ENCODE results near the gene EIF1B.

Gene EIF1B

GRCh38 chr3:40313975-40314860, 4.7 kb downstream of the EIF1B start:
- Histone ChIP-seq H3K27me3 (ENCODE audit: low read depth) (no peaks in the 10 kb centered on the region), H3K4me3 (no peak overlapping the region), H3K9me3 (no peaks in the 10 kb centered on the region), H3K36me3 (replicated peaks) (peaks cover 24% of the 10 kb centered on the region), H3K4me1 (peaks cover 15% of the 10 kb centered on the region)
- in situ Hi-C loops (cut with MboI; ENCODE audit: low sequenced_read_pairs) = loop anchor here (25.0 kb wide), 2 partner anchors 777 to 877 kb away; no protein-coding TSS in a partner anchor
- peak in 1 of 2 experiments; percentile 21 for DNase-seq (ENCODE audit: low spot score in 2 of 2)

DNA sequence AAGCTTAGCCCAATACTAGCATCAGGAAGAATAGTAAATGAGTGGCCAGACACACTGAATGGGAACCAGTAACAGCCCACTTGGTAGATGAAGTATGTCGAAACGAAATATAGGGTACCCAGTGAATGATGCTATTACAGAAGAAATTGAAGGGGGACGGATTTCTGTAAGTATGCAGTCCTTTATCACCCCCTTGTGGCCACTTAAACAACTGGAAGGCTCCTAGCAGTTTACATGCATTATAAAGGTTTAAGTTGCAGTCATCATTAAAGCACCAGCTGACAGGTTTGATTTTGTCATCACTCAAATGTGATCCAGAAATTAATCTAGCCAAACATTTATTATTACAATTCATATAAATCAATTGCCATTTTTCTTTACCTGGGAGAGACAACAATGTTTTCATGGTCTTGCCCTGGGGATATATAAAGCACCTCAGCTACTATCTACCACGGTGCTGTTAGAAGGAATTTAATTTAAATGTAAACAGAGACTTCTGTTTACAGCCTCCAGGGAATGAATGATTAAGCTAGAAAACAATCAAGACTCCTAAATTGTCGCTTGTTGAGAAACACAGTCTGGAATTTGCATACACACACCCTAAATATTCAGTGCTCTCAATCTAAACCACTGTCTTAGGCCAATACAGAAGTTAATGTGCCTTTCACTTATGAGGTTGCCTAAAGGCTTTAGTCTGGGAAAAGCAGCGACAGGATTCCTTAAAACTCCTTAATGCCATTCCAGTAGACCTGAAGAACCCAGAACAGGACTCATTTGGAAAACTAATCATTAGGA, 7.8 kb downstream of the EIF1B start:
- no peaks in the 10 kb centered on the region for H3K9me3 ChIP-seq
- H3K36me3 ChIP-seq (replicated peaks) = peaks cover 11% of the 10 kb centered on the region
- in situ Hi-C loops (cut with MboI; ENCODE audit: low sequenced_read_pairs) = loop anchor here (5.0 to 25.0 kb wide), 3 partner anchors 130 to 880 kb away; no protein-coding TSS in a partner anchor
- peaks cover 9% of the 10 kb centered on the region for H3K4me1 ChIP-seq
- H3K27me3 ChIP-seq (ENCODE audit: low read depth) = no peaks in the 10 kb centered on the region
- DNase-seq (ENCODE audit: low spot score in 2 of 2) = peak; percentile 67 to 68
- H3K4me3 ChIP-seq = no peak overlapping the region

- Histone ChIP-seq H3K4me3 (no peak overlapping the region), H3K27me3 (ENCODE audit: low read depth) (no peaks in the 10 kb centered on the region), H3K36me3 (replicated peaks) (no peaks in the 10 kb centered on the region), H3K9me3 (no peaks in the 10 kb centered on the region), H3K4me1 (no peaks in the 10 kb centered on the region)
- DNase-seq (ENCODE audit: low spot score in 2 of 2) = no peak
- in situ Hi-C loops (cut with MboI; ENCODE audit: low sequenced_read_pairs) = loop anchor here (10.0 to 25.0 kb wide), 3 partner anchors 785 to 1563 kb away; no protein-coding TSS in a partner anchor
These were observed 12.3 kb downstream of the EIF1B start for GRCh38 chr3:40321818-40322217.

DNA sequence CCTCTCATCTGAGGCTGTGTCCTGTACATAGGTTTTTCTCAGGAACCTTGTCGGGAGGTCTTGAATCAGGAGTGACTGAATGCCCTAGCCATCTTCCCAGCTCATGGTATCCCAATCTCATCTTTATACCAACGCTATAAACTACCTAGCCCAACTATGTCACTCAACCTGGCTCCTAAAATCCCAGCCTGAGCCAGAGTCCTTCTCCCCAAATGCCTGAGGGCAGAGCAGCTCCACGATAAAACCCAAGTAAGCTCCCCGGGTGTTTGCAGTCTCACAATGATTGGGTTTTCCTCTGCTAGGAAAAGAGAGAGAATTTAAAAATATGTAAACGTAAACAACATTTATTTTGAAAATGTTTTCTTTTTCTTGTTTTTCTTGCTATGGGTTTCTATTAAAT, 14.4 kb downstream of the EIF1B start:
- H3K27me3 ChIP-seq (ENCODE audit: low read depth) = no peaks in the 10 kb centered on the region
- in situ Hi-C loops (cut with MboI; ENCODE audit: low sequenced_read_pairs) = loop anchor here (10.0 to 25.0 kb wide), 3 partner anchors 787 to 1561 kb away; no protein-coding TSS in a partner anchor
- H3K4me3 ChIP-seq = no peak overlapping the region
- no peaks in the 10 kb centered on the region for H3K36me3 ChIP-seq (replicated peaks)
- H3K4me1 ChIP-seq = peaks cover 3% of the 10 kb centered on the region; the same call in 1 of the 2 replicates
- no peak for DNase-seq (ENCODE audit: low spot score in 2 of 2)
- no peaks in the 10 kb centered on the region for H3K9me3 ChIP-seq

DNA sequence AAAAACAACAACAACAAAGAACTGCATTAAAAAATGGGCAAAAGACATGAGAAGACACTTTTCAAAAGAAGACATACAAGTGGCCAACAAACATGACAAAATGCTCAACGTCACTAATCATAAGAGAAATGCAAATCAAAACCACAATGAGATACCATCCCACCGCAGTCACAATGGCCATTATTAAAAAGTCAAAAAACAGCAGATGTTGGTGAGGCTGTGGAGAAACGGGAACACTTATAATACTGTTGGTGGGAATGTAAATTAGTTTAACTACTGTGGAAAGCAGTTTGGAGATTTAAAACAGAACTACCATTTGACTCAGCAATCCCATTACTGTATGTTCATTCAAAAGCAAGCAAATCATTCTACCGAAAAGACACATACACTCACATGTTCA, 15.1 kb downstream of the EIF1B start:
- in situ Hi-C loops (cut with MboI; ENCODE audit: low sequenced_read_pairs) = loop anchor here (10.0 to 25.0 kb wide), 4 partner anchors 263 to 1560 kb away; no protein-coding TSS in a partner anchor
- peaks cover 3% of the 10 kb centered on the region; the same call in 1 of the 2 replicates for H3K4me1 ChIP-seq
- no peaks in the 10 kb centered on the region for H3K27me3 ChIP-seq (ENCODE audit: low read depth)

DNA sequence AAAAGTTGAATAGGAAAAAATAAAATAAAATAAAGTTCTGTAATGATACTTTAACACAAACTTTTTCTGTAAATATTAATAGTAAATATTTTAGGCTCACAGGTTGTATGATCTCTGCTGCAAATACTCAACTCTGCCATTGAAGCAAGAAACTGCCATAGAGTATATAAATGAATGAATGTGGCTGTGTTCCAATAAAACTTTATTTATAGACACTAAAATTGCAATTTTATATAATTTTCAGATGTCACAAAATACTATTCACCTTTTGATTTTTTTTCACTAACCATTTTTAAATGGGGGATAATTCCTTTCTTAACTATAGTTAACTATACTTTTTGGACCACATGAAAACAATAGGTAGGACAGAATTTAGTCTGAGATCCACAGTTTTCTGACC, 16.0 kb downstream of the EIF1B start:
- no peak for DNase-seq (ENCODE audit: low spot score in 2 of 2)
- in situ Hi-C loops (cut with MboI; ENCODE audit: low sequenced_read_pairs) = loop anchor here (10.0 to 25.0 kb wide), 2 partner anchors 262 to 1559 kb away; no protein-coding TSS in a partner anchor
- Histone ChIP-seq H3K9me3 (no peaks in the 10 kb centered on the region), H3K4me3 (no peak overlapping the region), H3K36me3 (replicated peaks) (no peaks in the 10 kb centered on the region), H3K4me1 (peaks cover 9% of the 10 kb centered on the region), H3K27me3 (ENCODE audit: low read depth) (no peaks in the 10 kb centered on the region)

More for the DNA sequence above, 15.1 kb downstream of the EIF1B start:
- Histone ChIP-seq H3K9me3 (no peaks in the 10 kb centered on the region), H3K4me3 (no peak overlapping the region), H3K36me3 (replicated peaks) (no peaks in the 10 kb centered on the region)
- no peak for DNase-seq (ENCODE audit: low spot score in 2 of 2)

- in situ Hi-C loops (cut with MboI; ENCODE audit: low sequenced_read_pairs) = loop anchor here (10.0 to 25.0 kb wide), 2 partner anchors 259 to 1556 kb away; no protein-coding TSS in a partner anchor
- peaks cover 10% of the 10 kb centered on the region for H3K4me1 ChIP-seq
- H3K36me3 ChIP-seq (replicated peaks) = no peaks in the 10 kb centered on the region
- DNase-seq (ENCODE audit: low spot score in 2 of 2) = peak in 1 of 2 experiments; percentile 30
- H3K27me3 ChIP-seq (ENCODE audit: low read depth) = no peaks in the 10 kb centered on the region
- H3K9me3 ChIP-seq = no peaks in the 10 kb centered on the region
- no peak overlapping the region for H3K4me3 ChIP-seq
These were observed 18.9 kb downstream of the EIF1B start for GRCh38 chr3:40328374-40328773.

DNA sequence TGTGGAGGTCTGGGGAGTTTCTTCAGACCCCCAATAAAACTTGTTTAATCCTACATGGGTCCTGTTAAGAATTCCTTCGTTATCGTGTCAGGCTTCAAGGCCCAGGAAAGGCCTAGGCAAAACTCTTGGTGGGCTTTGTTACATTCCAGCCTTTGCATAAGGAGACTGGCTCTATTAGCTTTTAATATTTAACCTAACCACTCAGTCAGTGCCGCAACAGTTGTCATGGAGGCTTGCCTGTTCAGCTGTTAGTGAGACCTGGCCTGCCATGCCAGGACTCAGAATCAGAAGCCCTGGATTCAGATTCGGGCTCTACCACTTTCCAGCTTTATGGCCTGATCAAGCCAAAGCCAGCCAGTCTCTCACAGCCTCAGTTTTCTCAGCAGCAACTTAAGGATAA, 19.6 kb downstream of the EIF1B start:
- no peaks in the 10 kb centered on the region for H3K36me3 ChIP-seq (replicated peaks)
- in situ Hi-C loops (cut with MboI; ENCODE audit: low sequenced_read_pairs) = loop anchor here (10.0 to 25.0 kb wide), 2 partner anchors 258 to 1556 kb away; no protein-coding TSS in a partner anchor
- no peaks in the 10 kb centered on the region for H3K9me3 ChIP-seq
- H3K4me3 ChIP-seq = no peak overlapping the region
- peaks cover 10% of the 10 kb centered on the region for H3K4me1 ChIP-seq
- no peaks in the 10 kb centered on the region for H3K27me3 ChIP-seq (ENCODE audit: low read depth)
- no peak for DNase-seq (ENCODE audit: low spot score in 2 of 2)

DNA sequence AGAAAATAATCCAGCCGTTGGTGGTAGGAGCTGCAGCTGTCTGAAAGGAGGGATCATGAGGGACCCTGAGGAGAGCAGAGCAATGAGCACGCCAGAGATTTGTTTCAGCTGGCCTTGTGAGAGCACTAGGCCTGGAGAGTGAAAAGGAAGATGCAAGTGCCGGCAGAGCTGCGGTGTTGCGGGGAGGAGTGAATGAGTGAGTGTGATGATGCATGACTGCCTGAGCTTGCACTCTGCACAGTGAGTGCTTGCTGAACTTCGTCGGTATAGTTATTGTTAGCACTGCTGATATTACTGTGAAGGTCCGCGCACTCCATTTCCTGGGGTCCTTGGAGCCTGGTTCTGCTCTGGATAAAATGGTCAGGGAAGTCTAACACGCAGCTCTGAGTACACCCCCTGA, 23.2 kb downstream of the EIF1B start:
- no peak overlapping the region for H3K4me3 ChIP-seq
- DNase-seq (ENCODE audit: low spot score in 2 of 2) = no peak
- no peaks in the 10 kb centered on the region for H3K27me3 ChIP-seq (ENCODE audit: low read depth)
- no peaks in the 10 kb centered on the region for H3K9me3 ChIP-seq
- no peaks in the 10 kb centered on the region for H3K36me3 ChIP-seq (replicated peaks)
- peaks cover 10% of the 10 kb centered on the region for H3K4me1 ChIP-seq
- in situ Hi-C loops (cut with MboI; ENCODE audit: low sequenced_read_pairs) = loop anchor here (25.0 kb wide), 1 partner anchor 255 kb away; no protein-coding TSS in a partner anchor

DNA sequence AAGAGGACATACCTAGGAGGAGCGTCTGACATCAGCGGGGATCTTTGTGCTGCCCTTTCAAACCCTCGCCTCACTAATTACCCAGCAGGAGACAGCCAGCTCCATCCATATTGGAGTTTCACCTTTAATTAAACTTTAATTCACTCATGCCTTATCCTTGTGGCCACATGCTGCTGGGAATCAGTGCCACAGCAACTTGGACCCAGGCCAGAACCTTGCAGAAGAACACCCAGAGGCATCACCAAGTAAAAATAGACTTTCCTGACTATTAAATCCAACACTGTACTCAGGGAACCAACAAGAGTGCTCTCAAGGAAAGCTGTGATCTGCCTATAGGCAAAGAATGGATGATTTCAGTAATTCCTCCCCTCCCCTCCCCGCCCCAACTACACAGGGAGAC, 23.9 kb downstream of the EIF1B start:
- in situ Hi-C loops (cut with MboI; ENCODE audit: low sequenced_read_pairs) = loop anchor here (25.0 kb wide), 1 partner anchor 254 kb away; no protein-coding TSS in a partner anchor
- Histone ChIP-seq H3K36me3 (replicated peaks) (no peaks in the 10 kb centered on the region), H3K4me3 (no peak overlapping the region), H3K27me3 (ENCODE audit: low read depth) (no peaks in the 10 kb centered on the region), H3K4me1 (peaks cover 7% of the 10 kb centered on the region), H3K9me3 (no peaks in the 10 kb centered on the region)
- DNase-seq (ENCODE audit: low spot score in 2 of 2) = no peak

DNA sequence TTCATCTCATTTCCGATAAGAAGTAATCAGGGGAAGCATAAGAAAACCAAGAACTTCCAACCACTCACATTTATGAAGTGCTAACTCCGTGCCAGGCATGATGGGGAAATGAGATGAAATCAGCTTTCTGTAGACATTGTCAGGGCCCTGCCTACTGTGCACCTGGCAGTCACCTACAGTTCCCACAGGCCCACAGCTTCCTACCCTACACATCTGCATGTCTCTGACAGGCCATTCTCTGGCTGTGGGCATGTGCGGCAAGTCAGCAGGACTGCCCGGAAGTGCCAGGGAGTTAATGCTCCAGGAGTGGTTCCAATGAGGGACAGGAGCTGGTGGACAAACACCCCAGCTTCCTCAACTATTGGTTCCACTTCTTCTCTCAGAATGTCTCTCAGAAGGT, 24.3 kb downstream of the EIF1B start:
- H3K36me3 ChIP-seq (replicated peaks) = no peaks in the 10 kb centered on the region
- H3K9me3 ChIP-seq = no peaks in the 10 kb centered on the region
- in situ Hi-C loops (cut with MboI; ENCODE audit: low sequenced_read_pairs) = loop anchor here (25.0 kb wide), 1 partner anchor 253 kb away; no protein-coding TSS in a partner anchor
- no peaks in the 10 kb centered on the region for H3K27me3 ChIP-seq (ENCODE audit: low read depth)
- no peak overlapping the region for H3K4me3 ChIP-seq
- peaks cover 7% of the 10 kb centered on the region for H3K4me1 ChIP-seq
- DNase-seq (ENCODE audit: low spot score in 2 of 2) = no peak

- Histone ChIP-seq H3K36me3 (replicated peaks) (no peaks in the 10 kb centered on the region), H3K27me3 (ENCODE audit: low read depth) (no peaks in the 10 kb centered on the region), H3K4me1 (no peaks in the 10 kb centered on the region; the same call in 1 of the 2 replicates), H3K4me3 (no peak overlapping the region), H3K9me3 (no peaks in the 10 kb centered on the region)
- in situ Hi-C loops (cut with MboI; ENCODE audit: low sequenced_read_pairs) = loop anchor here (25.0 kb wide), 1 partner anchor 251 kb away; no protein-coding TSS in a partner anchor
- no peak for DNase-seq (ENCODE audit: low spot score in 2 of 2)
These were observed 26.6 kb downstream of the EIF1B start for GRCh38 chr3:40336101-40336500.

DNA sequence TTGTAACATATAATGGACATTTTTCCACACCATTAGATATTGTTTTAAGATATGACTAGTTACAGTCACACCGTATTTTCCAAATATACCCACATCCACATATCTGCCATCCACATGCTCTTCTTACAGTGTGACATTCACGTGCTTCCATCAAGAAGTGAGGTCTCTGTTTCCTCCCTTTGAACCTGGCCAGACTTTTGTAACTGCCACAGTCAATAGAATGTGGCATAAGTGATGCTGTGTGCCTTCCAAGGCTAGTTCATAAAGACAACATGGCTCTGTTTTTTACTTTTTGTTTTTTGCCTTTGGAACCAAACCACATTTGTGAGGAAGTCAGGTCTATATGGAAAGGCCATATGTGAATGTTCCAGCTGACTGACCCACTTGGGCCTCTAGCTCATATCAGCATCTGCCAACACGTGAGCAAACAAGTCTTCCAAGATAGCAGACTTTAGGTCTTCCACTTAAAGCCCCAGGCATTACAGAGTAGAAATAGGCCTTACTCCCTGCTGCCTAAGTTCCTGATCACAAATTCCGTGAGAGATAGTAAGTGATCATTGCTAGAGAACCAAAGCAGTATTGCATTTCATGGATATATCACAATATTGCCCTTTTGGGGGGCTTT, 27.1 kb downstream of the EIF1B start:
- Histone ChIP-seq H3K4me1 (no peaks in the 10 kb centered on the region; the same call in 1 of the 2 replicates), H3K4me3 (no peak overlapping the region), H3K9me3 (no peaks in the 10 kb centered on the region), H3K27me3 (ENCODE audit: low read depth) (no peaks in the 10 kb centered on the region), H3K36me3 (replicated peaks) (no peaks in the 10 kb centered on the region)
- no peak for DNase-seq (ENCODE audit: low spot score in 2 of 2)
- in situ Hi-C loops (cut with MboI; ENCODE audit: low sequenced_read_pairs) = loop anchor here (25.0 kb wide), 1 partner anchor 251 kb away; no protein-coding TSS in a partner anchor
